Measurements from ENCODE around the gene IZUMO4.

DNA sequence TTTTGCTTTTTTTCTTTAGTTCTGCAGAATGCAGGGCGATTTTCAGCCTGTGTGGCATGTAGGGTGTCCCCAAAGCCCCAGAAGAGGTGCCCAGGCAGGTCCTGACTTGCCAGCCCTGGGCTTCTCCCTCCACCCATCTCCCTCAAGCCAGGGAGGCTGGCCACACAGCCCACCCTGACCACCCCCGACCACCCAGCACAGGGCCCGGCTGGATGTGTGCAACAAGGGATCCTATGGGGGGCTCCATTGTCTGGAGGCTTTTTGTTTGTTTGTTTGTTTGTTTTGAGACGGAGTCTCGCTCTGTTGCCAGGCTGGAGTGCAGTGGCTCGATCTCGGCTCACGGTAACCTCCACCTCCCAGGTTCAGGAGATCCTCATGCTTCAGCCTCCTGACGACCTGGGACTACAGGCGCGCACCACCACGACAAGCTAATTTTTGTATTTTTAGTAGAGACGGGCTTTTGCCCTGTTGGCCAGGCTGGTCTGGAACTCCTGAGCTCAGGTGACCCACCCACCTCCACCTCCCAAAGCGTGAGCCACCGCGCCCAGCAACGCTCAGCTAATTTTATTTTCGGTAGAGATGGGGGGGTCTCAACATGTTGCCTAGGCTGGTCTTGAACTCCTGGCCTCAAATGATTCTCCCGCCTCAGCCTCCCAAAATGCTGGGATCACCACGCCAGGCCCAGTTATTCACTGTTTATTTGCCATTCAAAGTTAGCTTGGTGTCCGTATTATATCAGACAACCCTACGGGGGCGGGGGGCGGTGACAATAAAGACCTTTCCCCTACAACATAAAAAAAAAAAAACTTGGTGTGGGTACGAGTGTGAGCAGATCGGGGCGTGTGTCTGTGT lies 37.9 kb upstream of the IZUMO4 start:
- no peak for TF ChIP-seq EZH2 (optimal IDR thresholded peaks at IDR 0.05; ENCODE audit: low read depth, low read length)
- TF ChIP-seq, protein P1, sequence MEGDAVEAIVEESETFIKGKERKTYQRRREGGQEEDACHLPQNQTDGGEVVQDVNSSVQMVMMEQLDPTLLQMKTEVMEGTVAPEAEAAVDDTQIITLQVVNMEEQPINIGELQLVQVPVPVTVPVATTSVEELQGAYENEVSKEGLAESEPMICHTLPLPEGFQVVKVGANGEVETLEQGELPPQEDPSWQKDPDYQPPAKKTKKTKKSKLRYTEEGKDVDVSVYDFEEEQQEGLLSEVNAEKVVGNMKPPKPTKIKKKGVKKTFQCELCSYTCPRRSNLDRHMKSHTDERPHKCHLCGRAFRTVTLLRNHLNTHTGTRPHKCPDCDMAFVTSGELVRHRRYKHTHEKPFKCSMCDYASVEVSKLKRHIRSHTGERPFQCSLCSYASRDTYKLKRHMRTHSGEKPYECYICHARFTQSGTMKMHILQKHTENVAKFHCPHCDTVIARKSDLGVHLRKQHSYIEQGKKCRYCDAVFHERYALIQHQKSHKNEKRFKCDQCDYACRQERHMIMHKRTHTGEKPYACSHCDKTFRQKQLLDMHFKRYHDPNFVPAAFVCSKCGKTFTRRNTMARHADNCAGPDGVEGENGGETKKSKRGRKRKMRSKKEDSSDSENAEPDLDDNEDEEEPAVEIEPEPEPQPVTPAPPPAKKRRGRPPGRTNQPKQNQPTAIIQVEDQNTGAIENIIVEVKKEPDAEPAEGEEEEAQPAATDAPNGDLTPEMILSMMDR (IDR thresholded peaks at IDR 0.05; ENCODE audit: low read length), result no peak
